DND-41 (cell line): ENCODE measurements around the gene RIMS1.

Source experiments
- ATAC-seq: fragments of 200-7000 bp; cut with Tn5 transposase; 3 replicates; pipeline ENCODE4 v1.9.1; 2021; ENCODE audit warnings: low read depth; ENCODE audit not compliant: insufficient read depth
- DNase-seq: peaks from one replicate; pipeline ENCODE4 v3.0.0-alpha.2; 2020
- H2AFZ ChIP-seq: 2 replicates; pipeline ENCODE4 v1.6.0; 2012; ENCODE audit warnings: low read depth, low read length
- H3K27ac ChIP-seq: 2 replicates; pipeline ENCODE4 v1.5.1; 2012; ENCODE audit warnings: low read length, inconsistent platforms
- H3K27me3 ChIP-seq: fragments of 200-600 bp; sonication (generic); 2 replicates; pipeline ENCODE4 v1.6.0; 2012; ENCODE audit warnings: low read length, mild to moderate bottlenecking, inconsistent platforms; ENCODE audit not compliant: insufficient read depth, poor library complexity
- H3K36me3 ChIP-seq: 2 replicates; pipeline ENCODE4 v1.5.1; 2012; ENCODE audit warnings: low read length, inconsistent platforms; ENCODE audit not compliant: insufficient read depth
- H3K4me1 ChIP-seq: 2 replicates; pipeline ENCODE4 v1.5.1; 2012; ENCODE audit warnings: mild to moderate bottlenecking, low read length; ENCODE audit not compliant: insufficient read depth
- H3K4me2 ChIP-seq: 2 replicates; pipeline ENCODE4 v1.6.0; 2012; ENCODE audit warnings: mild to moderate bottlenecking, moderate library complexity, low read length, inconsistent platforms; ENCODE audit not compliant: insufficient read depth
- H3K4me3 ChIP-seq, 2 experiments: fragments of 200-600 bp in 1 of 2; shearing (Covaris generic) in 1 of 2; 2 replicates each; pipeline ENCODE4 v1.5.1; 2012 to 2016; ENCODE audit warnings: inconsistent platforms in 2 of 2, low read length in 2 of 2, mild to moderate bottlenecking in 2 of 2, low read depth in 1 of 2, moderate library complexity in 1 of 2
- H3K79me2 ChIP-seq: 2 replicates; pipeline ENCODE4 v1.6.0; 2012; ENCODE audit warnings: low read length, inconsistent platforms; ENCODE audit not compliant: insufficient read depth
- H3K9ac ChIP-seq: 2 replicates; pipeline ENCODE4 v1.6.0; 2012; ENCODE audit warnings: low read depth, mild to moderate bottlenecking, inconsistent platforms, low read length, moderate library complexity
- H3K9me3 ChIP-seq: 2 replicates; pipeline ENCODE4 v1.5.1; 2012; ENCODE audit warnings: low read length, moderate library complexity, mild to moderate bottlenecking, inconsistent platforms; ENCODE audit not compliant: insufficient read depth, severe bottlenecking
- H4K20me1 ChIP-seq: 2 replicates; pipeline ENCODE4 v1.6.0; 2012; ENCODE audit warnings: low read length; ENCODE audit not compliant: insufficient read depth
- CTCF ChIP-seq: IDR thresholded peaks from 2 replicates; pipeline ENCODE4 v1.5.1; 2012; ENCODE audit warnings: borderline replicate concordance, low read length, moderate library complexity, mild to moderate bottlenecking; ENCODE audit not compliant: poor library complexity, severe bottlenecking; ENCODE audit errors: extremely low read depth
- EZH2 ChIP-seq: IDR thresholded peaks from 3 replicates; pipeline ENCODE4 v1.6.1; 2012; ENCODE audit warnings: borderline replicate concordance, low read depth, mild to moderate bottlenecking, moderate library complexity, low read length, inconsistent platforms; ENCODE audit not compliant: severe bottlenecking

The RIMS1 gene

GRCh38 chr6:71967436-71967835 lies 81.1 kb downstream of the RIMS1 start:
- ATAC-seq, result no peak
- Histone ChIP-seq H3K79me2 (no peaks in the 10 kb centered on the region), H2AFZ (no peak overlapping the region), H3K27me3 (no peaks in the 10 kb centered on the region), H3K4me1 (no peaks in the 10 kb centered on the region), H3K9me3 (no peaks in the 10 kb centered on the region), H3K4me2 (no peak overlapping the region), H3K4me3 (no peak overlapping the region), H3K27ac (no peak overlapping the region), H3K36me3 (no peaks in the 10 kb centered on the region), H3K9ac (no peak overlapping the region), H4K20me1 (no peaks in the 10 kb centered on the region)
- TF ChIP-seq CTCF (no peak), EZH2 (no peak)
- DNase-seq, result no peak

DNA sequence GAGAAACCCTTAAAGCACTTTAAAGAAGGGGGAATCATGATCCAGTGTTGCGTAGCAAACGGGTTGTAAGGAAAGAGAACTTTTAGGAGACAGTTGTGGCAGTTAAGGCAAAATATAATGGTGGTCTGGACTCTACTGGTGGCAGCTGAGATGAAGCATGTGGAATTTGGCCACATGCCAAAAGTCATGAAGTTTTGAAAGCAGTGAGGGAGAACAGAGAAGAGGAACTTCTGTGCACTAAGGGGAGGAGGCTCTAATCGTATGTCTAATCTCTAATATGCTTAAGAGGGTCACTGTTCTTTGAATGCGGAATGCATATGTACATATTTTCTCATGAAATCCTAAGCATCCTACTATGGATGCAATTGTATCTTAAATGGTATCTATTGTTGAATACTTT lies 91.5 kb downstream of the RIMS1 start:
- Histone ChIP-seq H4K20me1 (no peaks in the 10 kb centered on the region), H3K9ac (no peak overlapping the region), H3K36me3 (no peaks in the 10 kb centered on the region), H3K9me3 (no peaks in the 10 kb centered on the region), H3K4me2 (no peak overlapping the region), H3K4me1 (no peaks in the 10 kb centered on the region), H3K79me2 (no peaks in the 10 kb centered on the region), H3K27me3 (no peaks in the 10 kb centered on the region), H2AFZ (no peak overlapping the region), H3K27ac (no peak overlapping the region), H3K4me3 (no peak overlapping the region)
- ATAC-seq (no peak), DNase-seq (no peak)
- TF ChIP-seq CTCF (no peak), EZH2 (no peak)

DNA sequence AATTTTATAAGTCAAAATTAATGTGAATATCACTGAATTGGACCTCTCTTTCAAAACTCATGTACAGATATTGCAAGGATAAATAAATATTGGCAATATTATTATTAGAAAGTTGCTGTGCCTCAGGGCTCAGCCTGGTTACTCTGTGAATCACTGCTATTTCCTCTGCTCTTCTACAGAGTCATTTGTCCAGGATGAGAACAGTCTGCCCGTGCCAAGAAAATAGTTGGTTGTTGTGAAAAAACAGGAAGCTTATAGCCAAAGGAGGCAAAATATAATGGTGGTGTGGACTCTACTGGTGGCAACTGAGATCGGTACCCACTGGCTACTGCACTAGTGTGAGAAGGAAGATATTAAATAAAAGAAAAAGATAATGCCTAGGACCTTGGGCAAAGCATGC lies 93.6 kb downstream of the RIMS1 start:
- H3K27ac ChIP-seq, result no peak overlapping the region
- H3K27me3 ChIP-seq, result no peaks in the 10 kb centered on the region
- no peak overlapping the region for H2AFZ ChIP-seq
- H3K4me2 ChIP-seq, result no peak overlapping the region
- ATAC-seq (no peak), DNase-seq (no peak)
- H4K20me1 ChIP-seq, result no peaks in the 10 kb centered on the region
- TF ChIP-seq EZH2, result no peak
- TF ChIP-seq CTCF, result no peak
- no peaks in the 10 kb centered on the region for H3K4me1 ChIP-seq
- H3K36me3 ChIP-seq, result no peaks in the 10 kb centered on the region
- H3K79me2 ChIP-seq, result no peaks in the 10 kb centered on the region
- H3K9me3 ChIP-seq, result no peaks in the 10 kb centered on the region
- no peak overlapping the region for H3K9ac ChIP-seq
- no peak overlapping the region for H3K4me3 ChIP-seq

DNA sequence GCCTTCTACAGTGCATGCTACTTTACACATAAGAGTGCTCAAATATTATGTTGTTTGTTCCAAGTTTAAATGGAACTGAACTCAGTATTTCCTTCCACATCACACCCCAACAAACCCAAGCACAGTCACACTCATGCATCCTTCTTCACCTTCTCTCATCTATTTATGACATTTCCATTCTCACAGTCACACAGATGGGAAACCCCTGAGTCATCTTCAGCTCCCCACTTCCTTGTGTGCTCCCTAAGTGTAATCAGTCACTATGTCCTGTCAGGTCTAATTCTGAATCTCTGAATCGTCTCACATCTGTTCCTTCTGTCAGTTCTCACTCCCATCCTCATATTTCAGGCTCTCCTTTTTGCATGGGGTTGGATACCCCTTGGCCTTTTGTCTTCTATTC lies 96.0 kb downstream of the RIMS1 start:
- H2AFZ ChIP-seq, result no peak overlapping the region
- H3K9ac ChIP-seq, result no peak overlapping the region
- no peak overlapping the region for H3K4me2 ChIP-seq
- H3K36me3 ChIP-seq, result no peaks in the 10 kb centered on the region
- H4K20me1 ChIP-seq, result no peaks in the 10 kb centered on the region
- H3K27me3 ChIP-seq, result no peaks in the 10 kb centered on the region
- no peaks in the 10 kb centered on the region for H3K4me1 ChIP-seq
- DNase-seq, result no peak
- no peaks in the 10 kb centered on the region for H3K9me3 ChIP-seq
- TF ChIP-seq CTCF, result no peak
- TF ChIP-seq EZH2, result no peak
- no peak overlapping the region for H3K27ac ChIP-seq
- H3K79me2 ChIP-seq, result no peaks in the 10 kb centered on the region
- H3K4me3 ChIP-seq, result no peak overlapping the region
- no peak for ATAC-seq
